ENCODE measurements around the gene IL15.

IL15 gene

GRCh38 chr4:141771889-141772830 is 135.8 kb downstream of the IL15 start:
- no peak for DNase-seq

GRCh38 chr4:141772838-141773237 is 136.5 kb downstream of the IL15 start:
- no peak for DNase-seq

GRCh38 chr4:141782205-141782604 is 145.8 kb downstream of the IL15 start:
- no peak for DNase-seq
